NCI-H187 (cell line): ENCODE data around the gene FGFBP3.
"Not testable (repeated sequence)": the region's sequence is repeated elsewhere in the genome, so short reads cannot be mapped to it uniquely, and the experiment has no call there.

Experiments used
- DNase-seq, 2 experiments: peaks; one replicate each; lab custom pipeline; 2025; lab: John Stamatoyannopoulos, UW

Gene FGFBP3

GRCh38 chr10:91901784-91902677, 7.3 kb downstream of the FGFBP3 start:
- no peak for DNase-seq

GRCh38 chr10:91897421-91897820, 11.9 kb downstream of the FGFBP3 start:
- DNase-seq, result no peak

GRCh38 chr10:91896212-91896756, 13.0 kb downstream of the FGFBP3 start:
- no peak for DNase-seq

- not testable (repeated sequence) for DNase-seq
Observed at GRCh38 chr10:91894261-91894685, 15.0 kb downstream of the FGFBP3 start.

- DNase-seq, result no peak
Observed at GRCh38 chr10:91893051-91893450, 16.2 kb downstream of the FGFBP3 start.

GRCh38 chr10:91891125-91892001, 17.9 kb downstream of the FGFBP3 start:
- no peak for DNase-seq

- no peak for DNase-seq
Observed at GRCh38 chr10:91887272-91888076, 21.8 kb downstream of the FGFBP3 start.

- DNase-seq, result no peak
Observed at GRCh38 chr10:91886954-91887271, 22.4 kb downstream of the FGFBP3 start.

- DNase-seq, result no peak
Observed at GRCh38 chr10:91885362-91886079, 23.8 kb downstream of the FGFBP3 start.

- DNase-seq, result no peak
Observed at GRCh38 chr10:91884536-91884935, 24.8 kb downstream of the FGFBP3 start.

- DNase-seq, result no peak
Observed at GRCh38 chr10:91883549-91884444, 25.5 kb downstream of the FGFBP3 start.

GRCh38 chr10:91880310-91880709, 29.0 kb downstream of the FGFBP3 start:
- no peak for DNase-seq

- no peak for DNase-seq
Observed at GRCh38 chr10:91879515-91880170, 29.6 kb downstream of the FGFBP3 start.

GRCh38 chr10:91875779-91876178, 33.5 kb downstream of the FGFBP3 start:
- no peak for DNase-seq

GRCh38 chr10:91875156-91875555, 34.1 kb downstream of the FGFBP3 start:
- no peak for DNase-seq

GRCh38 chr10:91865562-91866081, 43.7 kb downstream of the FGFBP3 start:
- no peak for DNase-seq

- no peak for DNase-seq
Observed at GRCh38 chr10:91864744-91865143, 44.5 kb downstream of the FGFBP3 start.

- DNase-seq, result no peak
Observed at GRCh38 chr10:91864099-91864498, 45.2 kb downstream of the FGFBP3 start.

- no peak for DNase-seq
Observed at GRCh38 chr10:91860885-91861284, 48.4 kb downstream of the FGFBP3 start.
